Effector memory CD4-positive, alpha-beta T cell (primary cell): Measurements from ENCODE around the gene B4GALT5.

ENCODE experiments used
- DNase-seq, 3 donors: peaks; one replicate each; pipeline ENCODE4 v3.0.0-alpha.2; 2020
- H3K27ac ChIP-seq: 2 replicates; pipeline ENCODE4 v1.7.0; 2013; ENCODE audit warnings: mild to moderate bottlenecking, low read length, moderate library complexity; ENCODE audit not compliant: insufficient read depth, poor library complexity, severe bottlenecking
- H3K27me3 ChIP-seq: replicated peaks from 2 replicates; pipeline ENCODE4 v1.7.0; 2013; ENCODE audit warnings: mild to moderate bottlenecking, low read length; ENCODE audit not compliant: insufficient read depth, control insufficient read depth, poor library complexity, severe bottlenecking
- H3K36me3 ChIP-seq: 2 replicates; pipeline ENCODE4 v1.7.0; 2013; ENCODE audit warnings: mild to moderate bottlenecking, low read length, moderate library complexity; ENCODE audit not compliant: control insufficient read depth, insufficient read depth
- H3K4me1 ChIP-seq: 2 replicates; pipeline ENCODE4 v1.7.0; 2013; ENCODE audit warnings: low read length, mild to moderate bottlenecking; ENCODE audit not compliant: control insufficient read depth, insufficient read depth, poor library complexity, severe bottlenecking
- H3K4me3 ChIP-seq: 2 replicates; pipeline ENCODE4 v1.7.0; 2013; ENCODE audit warnings: low read length, low read depth, mild to moderate bottlenecking; ENCODE audit not compliant: insufficient read depth, poor library complexity, severe bottlenecking
- H3K9me3 ChIP-seq: 2 replicates; pipeline ENCODE4 v1.7.0; 2013; ENCODE audit warnings: mild to moderate bottlenecking, low read length, moderate library complexity; ENCODE audit not compliant: control insufficient read depth

B4GALT5 gene

GRCh38 chr20:49642816-49643215, 70.9 kb downstream of the B4GALT5 start:
- no peaks in the 10 kb centered on the region for H3K4me1 ChIP-seq
- H3K36me3 ChIP-seq, result peaks cover 54% of the 10 kb centered on the region
- DNase-seq, result no peak
- H3K9me3 ChIP-seq, result no peaks in the 10 kb centered on the region
- no peak overlapping the region for H3K27ac ChIP-seq
- no peak overlapping the region for H3K4me3 ChIP-seq
- H3K27me3 ChIP-seq, result no peaks in the 10 kb centered on the region

GRCh38 chr20:49641683-49642656, 71.7 kb downstream of the B4GALT5 start:
- Histone ChIP-seq H3K4me1 (no peaks in the 10 kb centered on the region), H3K9me3 (no peaks in the 10 kb centered on the region), H3K27ac (no peak overlapping the region), H3K4me3 (no peak overlapping the region), H3K36me3 (peaks cover 59% of the 10 kb centered on the region), H3K27me3 (no peaks in the 10 kb centered on the region)
- DNase-seq, result no peak

GRCh38 chr20:49637046-49637637, 76.5 kb downstream of the B4GALT5 start:
- Histone ChIP-seq H3K4me1 (no peaks in the 10 kb centered on the region), H3K27ac (no peak overlapping the region), H3K4me3 (no peak overlapping the region), H3K36me3 (peaks cover 34% of the 10 kb centered on the region), H3K9me3 (no peaks in the 10 kb centered on the region), H3K27me3 (no peaks in the 10 kb centered on the region)
- no peak for DNase-seq

GRCh38 chr20:49636447-49636846, 77.2 kb downstream of the B4GALT5 start:
- H3K27me3 ChIP-seq, result no peaks in the 10 kb centered on the region
- no peak overlapping the region for H3K27ac ChIP-seq
- H3K4me3 ChIP-seq, result no peak overlapping the region
- H3K36me3 ChIP-seq, result peaks cover 27% of the 10 kb centered on the region
- no peaks in the 10 kb centered on the region for H3K9me3 ChIP-seq
- H3K4me1 ChIP-seq, result no peaks in the 10 kb centered on the region
- no peak for DNase-seq

- DNase-seq, result no peak
- Histone ChIP-seq H3K4me1 (no peaks in the 10 kb centered on the region), H3K4me3 (no peak overlapping the region), H3K27me3 (no peaks in the 10 kb centered on the region), H3K27ac (no peak overlapping the region), H3K9me3 (no peaks in the 10 kb centered on the region), H3K36me3 (peaks cover 21% of the 10 kb centered on the region)
These were observed 77.8 kb downstream of the B4GALT5 start for GRCh38 chr20:49635866-49636265.

GRCh38 chr20:49635166-49635565, 78.5 kb downstream of the B4GALT5 start:
- Histone ChIP-seq H3K27ac (no peak overlapping the region), H3K36me3 (peaks cover 14% of the 10 kb centered on the region), H3K4me1 (no peaks in the 10 kb centered on the region), H3K9me3 (no peaks in the 10 kb centered on the region), H3K4me3 (no peak overlapping the region), H3K27me3 (no peaks in the 10 kb centered on the region)
- no peak for DNase-seq

- no peaks in the 10 kb centered on the region for H3K9me3 ChIP-seq
- no peak overlapping the region for H3K27ac ChIP-seq
- no peak for DNase-seq
- no peaks in the 10 kb centered on the region for H3K27me3 ChIP-seq
- no peaks in the 10 kb centered on the region for H3K4me1 ChIP-seq
- H3K4me3 ChIP-seq, result no peak overlapping the region
- peaks cover 8% of the 10 kb centered on the region for H3K36me3 ChIP-seq
These were observed 79.6 kb downstream of the B4GALT5 start for GRCh38 chr20:49634116-49634515.

- no peak overlapping the region for H3K27ac ChIP-seq
These were observed 80.0 kb downstream of the B4GALT5 start for GRCh38 chr20:49633643-49634042.

GRCh38 chr20:49633023-49633422, 80.7 kb downstream of the B4GALT5 start:
- H3K4me3 ChIP-seq, result no peak overlapping the region
- no peak for DNase-seq
- peaks cover 8% of the 10 kb centered on the region for H3K36me3 ChIP-seq
- H3K4me1 ChIP-seq, result no peaks in the 10 kb centered on the region
- no peaks in the 10 kb centered on the region for H3K27me3 ChIP-seq
- H3K27ac ChIP-seq, result no peak overlapping the region
- no peaks in the 10 kb centered on the region for H3K9me3 ChIP-seq

More at GRCh38 chr20:49633643-49634042, 80.0 kb downstream of the B4GALT5 start:
- Histone ChIP-seq H3K36me3 (peaks cover 8% of the 10 kb centered on the region), H3K4me1 (no peaks in the 10 kb centered on the region), H3K27me3 (no peaks in the 10 kb centered on the region), H3K9me3 (no peaks in the 10 kb centered on the region), H3K4me3 (no peak overlapping the region)
- DNase-seq, result no peak

GRCh38 chr20:49631856-49632418, 81.7 kb downstream of the B4GALT5 start:
- H3K27ac ChIP-seq, result no peak overlapping the region
- no peak overlapping the region for H3K4me3 ChIP-seq
- H3K27me3 ChIP-seq, result no peaks in the 10 kb centered on the region
- DNase-seq, result no peak
- H3K4me1 ChIP-seq, result no peaks in the 10 kb centered on the region
- H3K9me3 ChIP-seq, result no peaks in the 10 kb centered on the region
- peaks cover 2% of the 10 kb centered on the region for H3K36me3 ChIP-seq
